G401.6 (cell line): ENCODE measurements around the gene FGGY.
"Not testable (repeated sequence)": the region's sequence is repeated elsewhere in the genome, so short reads cannot be mapped to it uniquely, and the experiment has no call there.

ENCODE experiments used
- FAIRE-seq: peaks from 2 replicates; lab custom pipeline; 2012; peaks lifted over from hg19 to GRCh38; lab: Jason Lieb, UNC

Gene FGGY

GRCh38 chr1:59485171-59485570, 188.3 kb downstream of the FGGY start:
- FAIRE-seq = no peak

- FAIRE-seq = no peak
Observed at GRCh38 chr1:59485949-59486348, 189.1 kb downstream of the FGGY start.

GRCh38 chr1:59486615-59487014, 189.7 kb downstream of the FGGY start:
- FAIRE-seq = no peak

GRCh38 chr1:59487335-59488031, 190.6 kb downstream of the FGGY start:
- no peak for FAIRE-seq

GRCh38 chr1:59492500-59492899, 195.6 kb downstream of the FGGY start:
- FAIRE-seq = no peak

- no peak for FAIRE-seq
Observed at GRCh38 chr1:59494145-59494833, 197.4 kb downstream of the FGGY start.

GRCh38 chr1:59496156-59496555, 199.3 kb downstream of the FGGY start:
- not testable (repeated sequence) for FAIRE-seq

GRCh38 chr1:59497616-59498015, 200.7 kb downstream of the FGGY start:
- FAIRE-seq = no peak

GRCh38 chr1:59498640-59499039, 201.7 kb downstream of the FGGY start:
- FAIRE-seq = no peak

- FAIRE-seq = no peak
Observed at GRCh38 chr1:59499273-59499942, 202.5 kb downstream of the FGGY start.

GRCh38 chr1:59499943-59500569, 203.2 kb downstream of the FGGY start:
- no peak for FAIRE-seq

GRCh38 chr1:59500950-59501742, 204.3 kb downstream of the FGGY start:
- FAIRE-seq = no peak

- no peak for FAIRE-seq
Observed at GRCh38 chr1:59502009-59502691, 205.3 kb downstream of the FGGY start.

GRCh38 chr1:59504276-59504675, 207.4 kb downstream of the FGGY start:
- no peak for FAIRE-seq

GRCh38 chr1:59505596-59506028, 208.7 kb downstream of the FGGY start:
- FAIRE-seq = no peak

- FAIRE-seq = no peak
Observed at GRCh38 chr1:59506952-59507351, 210.1 kb downstream of the FGGY start.

GRCh38 chr1:59509341-59509875, 212.5 kb downstream of the FGGY start:
- no peak for FAIRE-seq

GRCh38 chr1:59510249-59510648, 213.4 kb downstream of the FGGY start:
- no peak for FAIRE-seq

GRCh38 chr1:59511476-59512465, 214.9 kb downstream of the FGGY start:
- FAIRE-seq = no peak

GRCh38 chr1:59512702-59513101, 215.8 kb downstream of the FGGY start:
- FAIRE-seq = no peak
